Measurements from ENCODE around the gene AMFR. TPM values are rescaled to one million over a fixed set of nuclear protein-coding genes. Genes with fewer than 3 reads are reported as not detected.
A peak's percentile ranks its signal among the peaks of the same experiment; 100 is the strongest.

The AMFR gene
- total RNA-seq, 1 experiment from 2014 or later, result 89.4 TPM

GRCh38 chr16:56351481-56351880 is 73.9 kb downstream of the AMFR start:
- BruUV-seq (replicated peaks), result no TSS peak
- H4K20me1 ChIP-seq (ENCODE audit: insufficient read depth), result no peaks in the 10 kb centered on the region
- DNase-seq, result peak in 1 of 2 experiments; percentile 28
- H3K27ac ChIP-seq, result no peak overlapping the region
- intact Hi-C loops (cut with micrococcal nuclease; ENCODE audit: unreplicated experiment), result loop anchor here (10.0 kb wide), 1 partner anchor 353 kb away; no protein-coding TSS in a partner anchor
- CTCF ChIA-PET, result no interaction called here
- H3K36me3 ChIP-seq (ENCODE audit: low read depth), result no peaks in the 10 kb centered on the region
- H3K4me2 ChIP-seq, result no peak overlapping the region
- H2AFZ ChIP-seq, result no peak overlapping the region
- H3K9me2 ChIP-seq (ENCODE audit: insufficient read depth), result no peaks in the 10 kb centered on the region
- no peak overlapping the region for H3K4me3 ChIP-seq
- H3F3A ChIP-seq (ENCODE audit: insufficient read depth, low read depth), result no peaks in the 10 kb centered on the region
- TF ChIP-seq EZH2 (IDR thresholded peaks at IDR 0.05; ENCODE audit: low read depth) (no peak), CTCF (conservative IDR thresholded peaks at IDR 0.05) (no peak)
- H3K9me3 ChIP-seq (ENCODE audit: insufficient read depth, low read depth), result no peaks in the 10 kb centered on the region
- POLR2A ChIA-PET (ENCODE audit: unreplicated experiment), result no interaction called here
- H3K79me2 ChIP-seq (ENCODE audit: low read depth), result no peaks in the 10 kb centered on the region
- H3K27me3 ChIP-seq (ENCODE audit: insufficient read depth, low read depth), result no peaks in the 10 kb centered on the region
- H3K4me1 ChIP-seq (replicated peaks; ENCODE audit: insufficient read depth), result peaks cover 24% of the 10 kb centered on the region

GRCh38 chr16:56350491-56351405 is 74.6 kb downstream of the AMFR start:
- peak in 1 of 2 experiments; percentile 9 for DNase-seq
- no peaks in the 10 kb centered on the region for H4K20me1 ChIP-seq (ENCODE audit: insufficient read depth)
- peaks cover 16% of the 10 kb centered on the region for H3K4me1 ChIP-seq (replicated peaks; ENCODE audit: insufficient read depth)
- no peaks in the 10 kb centered on the region for H3K79me2 ChIP-seq (ENCODE audit: low read depth)
- BruUV-seq (replicated peaks), result no TSS peak
- H3K9me2 ChIP-seq (ENCODE audit: insufficient read depth), result no peaks in the 10 kb centered on the region
- no peak overlapping the region for H3K4me3 ChIP-seq
- TF ChIP-seq CTCF (conservative IDR thresholded peaks at IDR 0.05) (no peak), EZH2 (IDR thresholded peaks at IDR 0.05; ENCODE audit: low read depth) (no peak)
- H3K36me3 ChIP-seq (ENCODE audit: low read depth), result no peaks in the 10 kb centered on the region
- H3K27ac ChIP-seq, result no peak overlapping the region
- H2AFZ ChIP-seq, result no peak overlapping the region
- ChIA-PET POLR2A (ENCODE audit: unreplicated experiment) (no interaction called here), CTCF (no interaction called here)
- H3F3A ChIP-seq (ENCODE audit: insufficient read depth, low read depth), result no peaks in the 10 kb centered on the region
- no peaks in the 10 kb centered on the region for H3K9me3 ChIP-seq (ENCODE audit: insufficient read depth, low read depth)
- H3K4me2 ChIP-seq, result no peak overlapping the region
- H3K27me3 ChIP-seq (ENCODE audit: insufficient read depth, low read depth), result no peaks in the 10 kb centered on the region
- intact Hi-C loops (cut with micrococcal nuclease; ENCODE audit: unreplicated experiment), result loop anchor here (10.0 kb wide), 1 partner anchor 354 kb away; no protein-coding TSS in a partner anchor

GRCh38 chr16:56349711-56350161 is 75.6 kb downstream of the AMFR start:
- no peaks in the 10 kb centered on the region for H3K9me3 ChIP-seq (ENCODE audit: insufficient read depth, low read depth)
- intact Hi-C loops (cut with micrococcal nuclease; ENCODE audit: unreplicated experiment), result loop anchor here (10.0 kb wide), 1 partner anchor 355 kb away; no protein-coding TSS in a partner anchor
- CTCF ChIA-PET, result no interaction called here
- H3K9me2 ChIP-seq (ENCODE audit: insufficient read depth), result no peaks in the 10 kb centered on the region
- no peaks in the 10 kb centered on the region for H4K20me1 ChIP-seq (ENCODE audit: insufficient read depth)
- no TSS peak for BruUV-seq (replicated peaks)
- H3K4me1 ChIP-seq (replicated peaks; ENCODE audit: insufficient read depth), result peaks cover 22% of the 10 kb centered on the region
- no peak overlapping the region for H3K4me3 ChIP-seq
- no peak for TF ChIP-seq EZH2 (IDR thresholded peaks at IDR 0.05; ENCODE audit: low read depth)
- TF ChIP-seq CTCF (conservative IDR thresholded peaks at IDR 0.05), result no peak
- H3K79me2 ChIP-seq (ENCODE audit: low read depth), result no peaks in the 10 kb centered on the region
- no peaks in the 10 kb centered on the region for H3F3A ChIP-seq (ENCODE audit: insufficient read depth, low read depth)
- no peak overlapping the region for H2AFZ ChIP-seq
- H3K4me2 ChIP-seq, result no peak overlapping the region
- no peaks in the 10 kb centered on the region for H3K27me3 ChIP-seq (ENCODE audit: insufficient read depth, low read depth)
- no peaks in the 10 kb centered on the region for H3K36me3 ChIP-seq (ENCODE audit: low read depth)
- DNase-seq, result peak in 1 of 2 experiments; percentile 31
- no peak overlapping the region for H3K27ac ChIP-seq
- POLR2A ChIA-PET (ENCODE audit: unreplicated experiment), result no interaction called here
